ENCODE measurements around the gene PCDHGB3.
"Not testable (repeated sequence)": the region's sequence is repeated elsewhere in the genome, so short reads cannot be mapped to it uniquely, and the experiment has no call there.

Gene PCDHGB3

DNA sequence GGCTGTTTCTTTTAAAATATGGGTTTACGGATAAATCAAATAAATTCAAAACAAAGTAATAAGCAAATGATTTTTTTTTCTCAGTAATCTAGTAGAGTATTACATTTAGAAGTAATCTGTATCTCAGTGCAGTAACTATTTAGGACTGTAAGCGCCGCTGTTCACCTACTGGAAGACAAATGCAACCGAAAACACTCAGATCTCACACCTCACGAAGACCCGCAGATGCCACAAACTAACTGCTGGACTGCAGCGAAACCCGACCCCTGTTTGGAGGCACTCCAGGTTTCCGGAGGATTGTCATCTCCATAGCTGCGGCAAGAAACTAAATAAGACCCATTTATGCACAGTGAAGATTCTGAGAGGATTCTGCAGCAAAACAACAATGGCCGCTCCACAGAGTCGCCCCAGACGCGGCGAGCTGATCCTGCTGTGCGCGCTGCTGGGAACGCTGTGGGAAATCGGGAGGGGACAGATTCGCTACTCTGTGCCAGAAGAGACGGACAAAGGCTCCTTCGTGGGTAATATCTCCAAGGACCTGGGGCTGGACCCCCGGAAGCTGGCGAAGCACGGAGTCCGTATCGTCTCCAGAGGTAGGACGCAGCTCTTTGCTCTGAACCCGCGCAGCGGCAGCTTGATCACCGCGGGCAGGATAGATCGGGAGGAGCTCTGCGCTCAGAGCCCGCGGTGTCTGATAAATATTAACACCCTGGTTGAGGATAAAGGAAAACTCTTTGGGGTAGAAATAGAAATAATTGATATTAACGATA lies 22.6 kb downstream of the PCDHGB3 start, which contains the start of gene PCDHGA8:
Gene PCDHGA8 (plus strand): TSS at position 205 of the 770 bp plus-strand sequence. CDS start 181 bp downstream, at position 386.
- no peak for DNase-seq (ENCODE audit: low read depth, low spot score)

GRCh38 chr5:141393267-141393666 lies 23.2 kb downstream of the PCDHGB3 start:
- DNase-seq (ENCODE audit: low read depth, low spot score) = no peak

- not testable (repeated sequence) for DNase-seq (ENCODE audit: low read depth, low spot score)
Observed at GRCh38 chr5:141394401-141395187, 24.6 kb downstream of the PCDHGB3 start.

- not testable (repeated sequence) for DNase-seq (ENCODE audit: low read depth, low spot score)
Observed at GRCh38 chr5:141397756-141398551, 27.9 kb downstream of the PCDHGB3 start, which contains the start of gene PCDHGB5. Gene PCDHGB5, plus strand, starts transcription at chr5:141397947. Its CDS starts 181 bp downstream, at chr5:141398128.

- no peak for DNase-seq (ENCODE audit: low read depth, low spot score)
Observed at GRCh38 chr5:141398608-141399007, 28.6 kb downstream of the PCDHGB3 start.

DNA sequence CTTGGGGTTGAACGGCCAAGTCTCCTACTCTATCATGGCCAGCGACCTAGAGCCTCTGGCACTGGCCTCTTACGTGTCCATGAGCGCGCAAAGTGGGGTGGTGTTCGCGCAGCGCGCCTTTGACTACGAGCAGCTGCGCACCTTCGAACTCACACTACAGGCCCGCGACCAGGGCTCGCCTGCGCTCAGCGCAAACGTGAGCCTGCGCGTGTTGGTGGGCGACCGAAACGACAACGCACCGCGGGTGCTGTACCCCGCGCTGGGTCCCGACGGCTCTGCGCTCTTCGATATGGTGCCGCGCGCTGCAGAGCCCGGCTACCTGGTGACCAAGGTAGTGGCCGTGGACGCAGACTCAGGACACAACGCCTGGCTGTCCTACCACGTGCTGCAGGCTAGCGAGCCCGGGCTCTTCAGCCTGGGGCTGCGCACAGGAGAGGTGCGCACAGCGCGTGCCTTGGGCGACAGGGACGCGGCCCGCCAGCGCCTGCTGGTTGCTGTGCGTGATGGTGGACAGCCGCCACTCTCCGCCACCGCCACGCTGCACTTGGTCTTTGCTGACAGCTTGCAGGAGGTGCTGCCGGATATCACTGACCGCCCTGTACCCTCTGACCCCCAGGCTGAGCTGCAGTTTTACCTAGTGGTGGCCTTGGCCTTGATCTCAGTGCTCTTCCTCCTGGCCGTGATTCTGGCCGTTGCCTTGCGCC lies 29.7 kb downstream of the PCDHGB3 start:
- no peak for DNase-seq (ENCODE audit: low read depth, low spot score)

- no peak for DNase-seq (ENCODE audit: low read depth, low spot score)
Observed at GRCh38 chr5:141402553-141403243, 32.7 kb downstream of the PCDHGB3 start, which contains the start of gene PCDHGA9. Gene PCDHGA9, plus strand, starts transcription at chr5:141402778. Its CDS starts 175 bp downstream, at chr5:141402953.

GRCh38 chr5:141403387-141403786 lies 33.3 kb downstream of the PCDHGB3 start:
- DNase-seq (ENCODE audit: low read depth, low spot score) = no peak

- not testable (repeated sequence) for DNase-seq (ENCODE audit: low read depth, low spot score)
Observed at GRCh38 chr5:141407790-141408505, 37.9 kb downstream of the PCDHGB3 start, which contains the start of gene PCDHGB6. Gene PCDHGB6, plus strand, starts transcription at chr5:141408021. Its CDS starts 182 bp downstream, at chr5:141408203.

- no peak for DNase-seq (ENCODE audit: low read depth, low spot score)
Observed at GRCh38 chr5:141409598-141410306, 39.7 kb downstream of the PCDHGB3 start.

DNA sequence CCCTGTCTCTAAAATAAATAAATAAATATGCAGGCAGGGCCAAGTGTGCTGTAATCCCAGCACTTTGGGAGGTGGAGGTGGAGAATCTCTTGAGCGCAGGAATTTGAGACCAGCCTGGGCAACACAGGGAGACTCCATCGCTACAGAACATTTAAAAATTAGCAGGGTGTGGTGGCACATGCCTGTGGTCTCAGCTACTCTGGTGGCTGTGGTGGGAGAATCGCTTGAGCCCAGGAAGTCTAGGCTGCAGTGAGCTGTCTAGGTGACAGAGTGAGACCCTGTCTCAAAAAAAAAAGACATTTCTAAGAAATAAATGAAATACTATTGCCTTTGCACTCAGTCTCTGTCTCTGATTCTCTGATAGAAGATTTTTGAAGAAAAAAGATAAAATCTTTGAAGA lies 41.5 kb downstream of the PCDHGB3 start:
- no peak for DNase-seq (ENCODE audit: low read depth, low spot score)

DNA sequence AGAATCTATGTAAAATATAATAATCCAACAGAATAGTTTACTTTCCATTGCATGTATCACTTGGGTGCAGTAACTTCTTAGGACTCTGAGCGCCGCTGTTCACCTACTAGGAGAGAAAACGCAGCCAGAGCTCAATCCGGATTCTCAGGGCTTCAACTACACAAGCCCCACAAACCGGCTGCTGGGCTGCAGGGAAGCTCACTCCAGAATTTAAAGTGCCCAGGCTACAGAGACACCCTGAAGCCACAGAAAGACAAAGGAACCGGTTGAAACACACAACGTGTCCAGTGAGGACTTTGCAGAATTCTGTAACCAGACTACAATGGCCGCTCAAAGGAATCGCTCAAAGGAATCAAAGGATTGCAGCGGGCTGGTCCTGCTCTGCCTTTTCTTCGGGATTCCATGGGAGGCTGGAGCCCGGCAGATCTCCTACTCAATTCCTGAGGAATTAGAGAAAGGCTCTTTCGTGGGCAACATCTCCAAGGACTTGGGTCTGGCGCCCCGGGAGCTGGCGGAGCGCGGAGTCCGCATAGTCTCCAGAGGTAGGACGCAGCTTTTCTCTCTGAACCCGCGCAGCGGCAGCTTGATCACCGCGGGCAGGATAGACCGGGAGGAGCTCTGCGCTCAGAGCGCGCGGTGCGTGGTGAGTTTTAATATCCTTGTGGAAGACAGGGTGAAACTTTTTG lies 43.0 kb downstream of the PCDHGB3 start, which contains the start of gene PCDHGA10:
Gene PCDHGA10 (plus strand): TSS at position 134 of the 686 bp plus-strand sequence. CDS start 189 bp downstream, at position 323.
- no peak for DNase-seq (ENCODE audit: low read depth, low spot score)

DNA sequence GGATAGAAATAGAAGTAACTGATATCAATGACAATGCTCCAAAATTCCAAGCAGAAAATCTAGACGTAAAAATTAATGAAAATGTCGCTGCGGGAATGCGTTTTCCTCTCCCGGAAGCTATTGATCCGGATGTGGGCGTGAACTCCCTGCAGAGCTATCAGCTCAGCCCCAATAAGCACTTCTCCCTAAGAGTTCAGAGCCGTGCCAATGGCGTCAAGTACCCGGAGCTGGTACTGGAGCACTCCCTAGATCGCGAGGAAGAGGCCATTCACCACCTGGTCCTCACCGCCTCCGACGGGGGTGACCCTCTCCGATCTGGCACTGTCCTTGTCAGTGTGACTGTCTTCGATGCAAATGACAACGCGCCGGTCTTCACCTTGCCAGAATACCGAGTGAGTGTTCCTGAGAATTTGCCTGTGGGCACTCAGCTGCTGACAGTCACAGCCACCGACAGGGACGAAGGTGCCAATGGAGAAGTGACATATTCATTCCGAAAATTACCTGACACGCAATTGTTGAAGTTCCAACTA lies 43.6 kb downstream of the PCDHGB3 start:
- DNase-seq (ENCODE audit: low read depth, low spot score) = no peak

GRCh38 chr5:141414548-141415274 lies 44.7 kb downstream of the PCDHGB3 start:
- DNase-seq (ENCODE audit: low read depth, low spot score) = not testable (repeated sequence)

DNA sequence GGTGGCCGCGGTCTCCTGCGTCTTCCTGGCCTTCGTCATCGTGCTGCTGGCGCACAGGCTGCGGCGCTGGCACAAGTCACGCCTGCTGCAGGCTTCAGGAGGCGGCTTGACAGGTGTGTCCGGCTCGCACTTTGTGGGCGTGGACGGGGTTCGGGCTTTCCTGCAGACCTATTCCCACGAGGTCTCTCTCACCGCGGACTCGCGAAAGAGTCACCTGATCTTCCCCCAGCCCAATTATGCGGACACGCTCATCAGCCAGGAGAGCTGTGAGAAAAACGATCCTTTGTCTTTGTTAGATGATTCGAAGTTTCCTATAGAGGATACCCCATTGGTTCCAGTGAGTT lies 45.2 kb downstream of the PCDHGB3 start:
- not testable (repeated sequence) for DNase-seq (ENCODE audit: low read depth, low spot score)

DNA sequence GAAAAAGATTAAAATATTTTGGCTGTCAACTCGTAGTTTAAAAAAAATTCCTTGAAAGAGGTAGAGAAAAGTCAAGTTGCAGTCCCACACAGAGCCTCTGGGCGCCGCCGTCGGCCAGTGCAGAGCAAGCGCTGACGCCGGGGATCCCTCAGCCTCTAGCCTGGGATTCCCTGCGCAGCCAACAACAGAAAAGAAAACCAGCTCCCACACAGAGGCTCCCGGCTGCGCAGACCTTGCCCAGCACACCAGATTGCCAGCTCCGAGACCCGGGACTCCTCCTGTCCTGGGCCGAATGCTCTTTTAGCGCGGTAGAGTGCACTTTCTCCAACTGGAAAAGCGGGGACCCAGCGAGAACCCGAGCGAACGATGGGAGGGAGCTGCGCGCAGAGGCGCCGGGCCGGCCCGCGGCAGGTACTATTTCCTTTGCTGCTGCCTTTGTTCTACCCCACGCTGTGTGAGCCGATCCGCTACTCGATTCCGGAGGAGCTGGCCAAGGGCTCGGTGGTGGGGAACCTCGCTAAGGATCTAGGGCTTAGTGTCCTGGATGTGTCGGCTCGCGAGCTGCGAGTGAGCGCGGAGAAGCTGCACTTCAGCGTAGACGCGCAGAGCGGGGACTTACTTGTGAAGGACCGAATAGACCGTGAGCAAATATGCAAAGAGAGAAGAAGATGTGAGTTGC lies 47.6 kb downstream of the PCDHGB3 start, which contains the start of gene PCDHGB7:
Gene PCDHGB7 (plus strand): TSS at position 184 of the 679 bp plus-strand sequence. CDS start 183 bp downstream, at position 367.
- not testable (repeated sequence) for DNase-seq (ENCODE audit: low read depth, low spot score)

Measured in smooth muscle cell of the brain vasculature (primary cell).